ENCODE data around the gene AATK. TPM values are rescaled to one million over a fixed set of nuclear protein-coding genes. Genes with fewer than 3 reads are reported as not detected.

The AATK gene
- total RNA-seq, 1 donor from 2014 or later: 7.7 TPM

DNA sequence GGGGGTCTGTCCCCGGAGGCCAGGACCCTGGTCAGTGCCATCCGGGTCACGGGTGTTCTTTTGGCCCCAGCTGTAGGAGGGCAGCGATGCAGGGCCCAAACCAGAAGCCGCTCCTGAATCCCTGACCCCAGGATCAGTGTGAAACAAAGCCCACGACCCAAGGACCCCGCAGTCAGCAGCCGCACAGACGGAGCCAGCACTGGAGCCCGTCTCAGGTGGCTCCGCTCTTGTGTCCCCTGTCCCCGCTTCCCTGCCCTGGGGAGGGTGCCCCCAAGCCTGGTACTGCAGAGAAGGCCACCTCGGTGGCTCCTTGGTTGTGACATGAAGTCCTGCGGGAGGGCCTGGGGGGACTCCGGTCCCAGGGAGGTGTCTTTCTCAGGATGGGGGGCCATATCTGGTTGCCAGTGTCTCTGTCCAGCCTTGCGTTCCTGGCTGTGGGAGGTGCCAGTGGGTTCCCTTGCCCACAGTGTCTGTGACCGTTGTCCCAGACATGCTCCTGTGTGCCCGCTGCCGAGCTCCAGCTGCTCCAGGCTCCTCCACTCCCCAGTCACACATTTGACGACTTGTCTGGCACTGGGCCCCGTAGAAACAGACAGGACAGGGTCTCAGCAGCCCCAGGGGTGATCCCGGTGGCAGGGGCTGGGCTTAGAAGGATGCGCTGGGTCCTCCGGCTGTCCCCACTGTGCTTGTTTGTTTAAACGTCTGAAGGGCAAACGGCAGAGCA, 97.4 kb downstream of the AATK start:
- Mint-ChIP-seq H3K9me3 (ENCODE audit: unreplicated experiment) (no peaks in the 10 kb centered on the region), H3K27me3 (ENCODE audit: unreplicated experiment) (peaks cover 11% of the 10 kb centered on the region), H3K36me3 (ENCODE audit: low read depth, unreplicated experiment) (peaks cover 14% of the 10 kb centered on the region), H3K4me3 (ENCODE audit: unreplicated experiment) (no peak overlapping the region), H3K27ac (ENCODE audit: unreplicated experiment) (no peak overlapping the region), H3K4me1 (ENCODE audit: unreplicated experiment) (peaks cover 7% of the 10 kb centered on the region)
- TF ChIP-seq, protein P1, sequence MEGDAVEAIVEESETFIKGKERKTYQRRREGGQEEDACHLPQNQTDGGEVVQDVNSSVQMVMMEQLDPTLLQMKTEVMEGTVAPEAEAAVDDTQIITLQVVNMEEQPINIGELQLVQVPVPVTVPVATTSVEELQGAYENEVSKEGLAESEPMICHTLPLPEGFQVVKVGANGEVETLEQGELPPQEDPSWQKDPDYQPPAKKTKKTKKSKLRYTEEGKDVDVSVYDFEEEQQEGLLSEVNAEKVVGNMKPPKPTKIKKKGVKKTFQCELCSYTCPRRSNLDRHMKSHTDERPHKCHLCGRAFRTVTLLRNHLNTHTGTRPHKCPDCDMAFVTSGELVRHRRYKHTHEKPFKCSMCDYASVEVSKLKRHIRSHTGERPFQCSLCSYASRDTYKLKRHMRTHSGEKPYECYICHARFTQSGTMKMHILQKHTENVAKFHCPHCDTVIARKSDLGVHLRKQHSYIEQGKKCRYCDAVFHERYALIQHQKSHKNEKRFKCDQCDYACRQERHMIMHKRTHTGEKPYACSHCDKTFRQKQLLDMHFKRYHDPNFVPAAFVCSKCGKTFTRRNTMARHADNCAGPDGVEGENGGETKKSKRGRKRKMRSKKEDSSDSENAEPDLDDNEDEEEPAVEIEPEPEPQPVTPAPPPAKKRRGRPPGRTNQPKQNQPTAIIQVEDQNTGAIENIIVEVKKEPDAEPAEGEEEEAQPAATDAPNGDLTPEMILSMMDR (IDR thresholded peaks at IDR 0.05; ENCODE audit: unreplicated experiment): no peak
- DNase-seq (ENCODE audit: low spot score): no peak

DNA sequence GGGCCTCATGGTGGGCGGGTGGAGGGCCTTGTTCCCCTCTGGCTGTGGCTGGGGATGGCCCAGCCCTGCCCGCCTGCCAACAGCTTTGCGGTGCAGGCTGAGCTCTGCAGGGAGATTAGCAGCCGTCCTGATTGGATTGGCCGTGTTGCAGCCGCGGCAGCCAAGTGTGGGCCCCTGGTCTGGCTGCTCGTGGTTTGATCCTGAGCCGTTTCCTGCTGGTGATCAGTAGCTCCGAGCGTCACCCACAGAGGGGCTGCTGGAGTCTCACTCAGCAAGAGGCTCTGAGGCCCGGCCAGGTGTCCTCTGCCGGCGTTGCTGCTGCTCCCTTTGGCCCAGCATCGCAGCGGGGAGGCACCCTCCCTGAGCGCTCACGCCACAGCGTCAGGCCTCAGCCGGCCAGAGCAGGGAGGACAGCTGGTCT, 98.6 kb downstream of the AATK start:
- Mint-ChIP-seq H3K4me1 (ENCODE audit: unreplicated experiment) (peaks cover 17% of the 10 kb centered on the region), H3K27me3 (ENCODE audit: unreplicated experiment) (peaks cover 11% of the 10 kb centered on the region), H3K27ac (ENCODE audit: unreplicated experiment) (no peak overlapping the region), H3K36me3 (ENCODE audit: low read depth, unreplicated experiment) (peaks cover 10% of the 10 kb centered on the region), H3K4me3 (ENCODE audit: unreplicated experiment) (no peak overlapping the region), H3K9me3 (ENCODE audit: unreplicated experiment) (no peaks in the 10 kb centered on the region)
- TF ChIP-seq, protein P1 (IDR thresholded peaks at IDR 0.05; ENCODE audit: unreplicated experiment): no peak
- no peak for DNase-seq (ENCODE audit: low spot score)

Small RNA genes within 50 kb of the gene (microRNA-seq; reads per million reads assigned to microRNA genes)
- 2.2 reads per million, percentile 31 among the genes with 10 or more reads in this experiment for gene MIR1250 (ENCODE audit: unreplicated experiment)
- gene MIR3065 (ENCODE audit: unreplicated experiment): not detected
- not detected for gene MIR338 (ENCODE audit: unreplicated experiment)
- gene MIR657 (ENCODE audit: unreplicated experiment): not detected

Other genes with a start within 250 kb of the AATK start
- 34.3 TPM for gene CHMP6, start 174.4 kb downstream of the AATK start, total RNA-seq (ENCODE audit: unreplicated experiment)
- gene BAIAP2, start 131.1 kb downstream of the AATK start, total RNA-seq (ENCODE audit: unreplicated experiment): 67.8 TPM
- gene PVALEF, start 714 bp downstream of the AATK start, total RNA-seq (ENCODE audit: unreplicated experiment): not detected
- 21.1 TPM for gene CEP131, start 56.7 kb upstream of the AATK start, total RNA-seq (ENCODE audit: unreplicated experiment)
- gene TEPSIN, start 72.8 kb upstream of the AATK start, total RNA-seq (ENCODE audit: unreplicated experiment): 43.8 TPM
- 31.2 TPM for gene NDUFAF8, start 73.1 kb upstream of the AATK start, total RNA-seq (ENCODE audit: unreplicated experiment)
- 57.2 TPM for gene SLC38A10, start 129.1 kb upstream of the AATK start, total RNA-seq (ENCODE audit: unreplicated experiment)
- 10.7 TPM for gene BAHCC1, start 229.2 kb upstream of the AATK start, total RNA-seq (ENCODE audit: unreplicated experiment)